ENCODE measurements around the gene PPP1R9B. TPM values are rescaled to one million over a fixed set of nuclear protein-coding genes. Genes with fewer than 3 reads are reported as not detected.

PPP1R9B gene
- polyA plus RNA-seq, 1 donor (not counting 4 experiments of a cell fraction or from before 2014, with no cell fraction given): 16.1 TPM

DNA sequence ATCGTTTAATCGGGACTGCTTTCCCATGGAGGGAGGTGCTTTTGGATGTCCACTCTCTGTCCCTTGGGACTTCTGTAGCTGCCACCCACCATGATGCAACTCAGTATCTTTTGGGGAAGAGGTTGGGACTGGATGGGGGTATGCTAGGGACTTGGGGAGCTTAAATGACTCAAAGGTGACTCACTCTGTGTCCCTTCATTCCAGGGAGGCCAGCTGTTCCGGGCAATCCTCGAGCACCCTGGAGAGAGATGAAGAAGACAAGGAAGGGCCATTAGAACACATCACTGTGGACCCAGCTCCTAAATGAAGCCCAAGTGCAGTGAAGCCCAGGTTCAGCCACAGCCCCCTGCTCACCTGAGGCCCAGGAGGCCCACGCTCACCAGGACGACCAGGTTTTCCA lies 46.3 kb upstream of the PPP1R9B start:
- Histone ChIP-seq H3K9ac (ENCODE audit: control insufficient read depth, extremely low read depth, insufficient read depth, low read length) (no peak overlapping the region), H3K9me3 (ENCODE audit: control insufficient read depth, low read depth, low read length) (no peaks in the 10 kb centered on the region), H3K79me2 (ENCODE audit: control insufficient read depth, insufficient read depth, low read length) (no peaks in the 10 kb centered on the region), H3K27ac (ENCODE audit: control insufficient read depth, insufficient read depth, low read length) (no peak overlapping the region), H3K4me1 (ENCODE audit: control insufficient read depth, extremely low read depth, insufficient read depth, low read length) (peaks cover 12% of the 10 kb centered on the region), H2AFZ (ENCODE audit: control insufficient read depth, low read length) (no peak overlapping the region), H3K9me1 (ENCODE audit: control insufficient read depth, extremely low read depth, insufficient read depth, low read length) (no peaks in the 10 kb centered on the region), H3K4me2 (ENCODE audit: control insufficient read depth, extremely low read depth, insufficient read depth, low read depth, low read length) (no peak overlapping the region), H3K27me3 (ENCODE audit: control insufficient read depth, extremely low read depth, insufficient read depth, low read length) (peaks cover 15% of the 10 kb centered on the region), H3K36me3 (ENCODE audit: control insufficient read depth in 2 of 2, extremely low read depth in 1 of 2, insufficient read depth in 2 of 2, low read length in 2 of 2) (peaks cover 0 to 4% of the 10 kb centered on the region in 2 experiments), H4K20me1 (ENCODE audit: control insufficient read depth, extremely low read depth, insufficient read depth, low read length) (no peaks in the 10 kb centered on the region), H3K4me3 (ENCODE audit: control insufficient read depth in 2 of 3, extremely low read depth in 1 of 3, insufficient read depth in 2 of 3, low read depth in 1 of 3, low read length in 3 of 3) (no peak overlapping the region)
- dilution Hi-C loops (cut with MboI; ENCODE audit: extremely low pct_ligation_motif_present, low sequenced_read_pairs): no loop called here
- DNase-seq (ENCODE audit: low read depth, low spot score) (no peak), FAIRE-seq (no peak)
- TF ChIP-seq EZH2 (IDR thresholded peaks at IDR 0.05; ENCODE audit: low read length) (no peak), CTCF (optimal IDR thresholded peaks at IDR 0.05 in 1 of 3, IDR thresholded peaks at IDR 0.05 in 1 of 3, conservative IDR thresholded peaks at IDR 0.05 in 1 of 3; ENCODE audit: extremely low read depth in 1 of 3, insufficient read depth in 2 of 3, low read length in 3 of 3) (no peak)

DNA sequence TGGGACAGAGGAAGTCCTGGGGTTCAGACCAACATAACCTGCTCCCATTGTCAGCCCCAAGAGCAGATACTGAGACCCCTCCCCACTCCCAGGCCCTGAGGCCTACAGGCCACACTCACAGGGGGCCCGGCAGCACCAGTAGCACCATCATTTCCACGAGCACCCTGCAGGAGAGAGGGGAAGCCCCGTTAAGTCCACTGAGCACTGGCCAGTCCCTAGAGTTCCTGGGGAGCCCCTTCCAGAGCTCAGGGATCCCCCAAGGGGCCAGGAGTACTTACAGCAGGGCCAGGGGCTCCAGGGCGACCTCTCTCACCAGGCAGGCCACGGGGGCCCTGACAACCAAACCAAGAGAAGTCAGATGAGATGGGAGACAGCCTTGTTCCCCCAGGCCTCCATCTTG lies 45.6 kb upstream of the PPP1R9B start:
- TF ChIP-seq CTCF (optimal IDR thresholded peaks at IDR 0.05 in 1 of 3, IDR thresholded peaks at IDR 0.05 in 1 of 3, conservative IDR thresholded peaks at IDR 0.05 in 1 of 3; ENCODE audit: extremely low read depth in 1 of 3, insufficient read depth in 2 of 3, low read length in 3 of 3) (no peak), EZH2 (IDR thresholded peaks at IDR 0.05; ENCODE audit: low read length) (no peak)
- Histone ChIP-seq H4K20me1 (ENCODE audit: control insufficient read depth, extremely low read depth, insufficient read depth, low read length) (no peaks in the 10 kb centered on the region), H3K9me3 (ENCODE audit: control insufficient read depth, low read depth, low read length) (no peaks in the 10 kb centered on the region), H3K27ac (ENCODE audit: control insufficient read depth, insufficient read depth, low read length) (no peak overlapping the region), H3K4me3 (ENCODE audit: control insufficient read depth in 2 of 3, extremely low read depth in 1 of 3, insufficient read depth in 2 of 3, low read depth in 1 of 3, low read length in 3 of 3) (no peak overlapping the region), H3K79me2 (ENCODE audit: control insufficient read depth, insufficient read depth, low read length) (no peaks in the 10 kb centered on the region), H3K4me2 (ENCODE audit: control insufficient read depth, extremely low read depth, insufficient read depth, low read depth, low read length) (no peak overlapping the region), H3K4me1 (ENCODE audit: control insufficient read depth, extremely low read depth, insufficient read depth, low read length) (peaks cover 9% of the 10 kb centered on the region), H3K9me1 (ENCODE audit: control insufficient read depth, extremely low read depth, insufficient read depth, low read length) (no peaks in the 10 kb centered on the region), H3K36me3 (ENCODE audit: control insufficient read depth in 2 of 2, extremely low read depth in 1 of 2, insufficient read depth in 2 of 2, low read length in 2 of 2) (peaks cover 0 to 6% of the 10 kb centered on the region in 2 experiments), H3K27me3 (ENCODE audit: control insufficient read depth, extremely low read depth, insufficient read depth, low read length) (peaks cover 7% of the 10 kb centered on the region), H3K9ac (ENCODE audit: control insufficient read depth, extremely low read depth, insufficient read depth, low read length) (no peak overlapping the region), H2AFZ (ENCODE audit: control insufficient read depth, low read length) (no peak overlapping the region)
- dilution Hi-C loops (cut with MboI; ENCODE audit: extremely low pct_ligation_motif_present, low sequenced_read_pairs): no loop called here
- no peak for DNase-seq (ENCODE audit: low read depth, low spot score)
- FAIRE-seq: no peak
